ENCODE measurements around the gene ANKFY1. TPM values are rescaled to one million over a fixed set of nuclear protein-coding genes. Genes with fewer than 3 reads are reported as not detected.
"Not testable (repeated sequence)": the region's sequence is repeated elsewhere in the genome, so short reads cannot be mapped to it uniquely, and the experiment has no call there.

ANKFY1 gene
- total RNA-seq, 1 donor from 2014 or later: 64.5 TPM

GRCh38 chr17:4144422-4144747 lies 119.4 kb downstream of the ANKFY1 start:
- Mint-ChIP-seq H3K4me1 (peaks cover 18% of the 10 kb centered on the region), H3K27ac (peak overlapping the region; percentile 100), H3K27me3 (ENCODE audit: low read depth) (no peaks in the 10 kb centered on the region), H3K9me3 (no peaks in the 10 kb centered on the region), H3K4me3 (peak overlapping the region; percentile 99), H3K36me3 (no peaks in the 10 kb centered on the region)
- DNase-seq (ENCODE audit: low spot score in 2 of 2, unreplicated experiment in 2 of 2): no peak
- no peak for TF ChIP-seq CTCF (IDR thresholded peaks at IDR 0.05; ENCODE audit: unreplicated experiment)

DNA sequence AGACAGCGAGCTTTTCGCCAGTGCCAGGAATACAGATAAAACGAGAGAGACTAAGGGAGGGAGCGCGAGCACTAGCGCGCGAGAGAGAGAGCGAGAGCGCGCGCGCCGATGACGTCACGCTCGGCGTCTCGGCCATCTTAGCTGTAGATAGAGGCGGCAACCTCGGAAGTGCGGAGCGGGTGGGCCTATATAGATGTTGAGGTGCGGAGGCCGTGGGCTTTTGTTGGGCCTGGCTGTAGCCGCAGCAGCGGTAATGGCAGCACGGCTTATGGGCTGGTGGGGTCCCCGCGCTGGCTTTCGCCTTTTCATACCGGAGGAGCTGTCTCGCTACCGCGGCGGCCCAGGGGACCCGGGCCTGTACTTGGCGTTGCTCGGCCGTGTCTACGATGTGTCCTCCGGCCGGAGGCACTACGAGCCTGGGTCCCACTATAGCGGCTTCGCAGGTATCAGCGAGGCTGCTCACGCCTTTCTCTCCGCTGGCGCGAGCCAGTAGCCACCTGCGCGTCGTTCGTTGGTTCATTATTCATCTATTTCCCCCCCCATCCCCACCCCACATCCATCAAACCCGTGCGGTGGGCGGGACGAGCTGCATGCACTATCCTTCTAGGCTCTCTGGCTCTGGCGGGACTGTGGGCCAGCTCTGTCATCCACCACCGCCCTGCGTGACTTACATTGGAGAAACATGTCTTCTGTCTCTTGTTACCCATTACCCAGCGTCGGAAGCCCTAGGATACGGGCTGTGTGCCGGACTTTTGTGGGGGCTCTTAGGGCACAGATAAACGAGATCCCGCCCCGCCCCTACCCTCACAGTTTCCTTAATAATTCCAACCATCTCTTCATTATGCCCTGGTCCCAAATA lies 120.0 kb downstream of the ANKFY1 start:
- no peaks in the 10 kb centered on the region for H3K36me3 Mint-ChIP-seq
- no peaks in the 10 kb centered on the region for H3K9me3 Mint-ChIP-seq
- H3K4me3 Mint-ChIP-seq: peak overlapping the region; percentile 99
- H3K27me3 Mint-ChIP-seq (ENCODE audit: low read depth): no peaks in the 10 kb centered on the region
- peaks cover 18% of the 10 kb centered on the region for H3K4me1 Mint-ChIP-seq
- peak overlapping the region; percentile 100 for H3K27ac Mint-ChIP-seq
- DNase-seq (ENCODE audit: low spot score in 2 of 2, unreplicated experiment in 2 of 2): peak; percentile 84 to 88
- no peak for TF ChIP-seq CTCF (IDR thresholded peaks at IDR 0.05; ENCODE audit: unreplicated experiment)

GRCh38 chr17:4142107-4142900 lies 121.5 kb downstream of the ANKFY1 start:
- no peaks in the 10 kb centered on the region for H3K9me3 Mint-ChIP-seq
- peak overlapping the region; percentile 89 for H3K27ac Mint-ChIP-seq
- peak; percentile 32 to 62 for DNase-seq (ENCODE audit: low spot score in 2 of 2, unreplicated experiment in 2 of 2)
- no peaks in the 10 kb centered on the region for H3K27me3 Mint-ChIP-seq (ENCODE audit: low read depth)
- TF ChIP-seq CTCF (IDR thresholded peaks at IDR 0.05; ENCODE audit: unreplicated experiment): no peak
- H3K4me1 Mint-ChIP-seq: peaks cover 18% of the 10 kb centered on the region
- H3K36me3 Mint-ChIP-seq: no peaks in the 10 kb centered on the region
- peak overlapping the region; percentile 99 for H3K4me3 Mint-ChIP-seq

GRCh38 chr17:4140125-4140524 lies 123.7 kb downstream of the ANKFY1 start:
- no peak overlapping the region for H3K27ac Mint-ChIP-seq
- no peaks in the 10 kb centered on the region for H3K27me3 Mint-ChIP-seq (ENCODE audit: low read depth)
- DNase-seq (ENCODE audit: low spot score in 2 of 2, unreplicated experiment in 2 of 2): no peak
- peaks cover 18% of the 10 kb centered on the region for H3K4me1 Mint-ChIP-seq
- no peaks in the 10 kb centered on the region for H3K36me3 Mint-ChIP-seq
- no peak for TF ChIP-seq CTCF (IDR thresholded peaks at IDR 0.05; ENCODE audit: unreplicated experiment)
- H3K4me3 Mint-ChIP-seq: no peak overlapping the region
- no peaks in the 10 kb centered on the region for H3K9me3 Mint-ChIP-seq

GRCh38 chr17:4138906-4139526 lies 124.8 kb downstream of the ANKFY1 start:
- H3K27ac Mint-ChIP-seq: not testable (repeated sequence)
- peaks cover 13% of the 10 kb centered on the region for H3K4me1 Mint-ChIP-seq

GRCh38 chr17:4136373-4136772 lies 127.4 kb downstream of the ANKFY1 start:
- DNase-seq (ENCODE audit: low spot score in 2 of 2, unreplicated experiment in 2 of 2): no peak
- H3K4me3 Mint-ChIP-seq: no peak overlapping the region
- H3K36me3 Mint-ChIP-seq: peaks cover 2% of the 10 kb centered on the region
- no peak overlapping the region for H3K27ac Mint-ChIP-seq
- TF ChIP-seq CTCF (IDR thresholded peaks at IDR 0.05; ENCODE audit: unreplicated experiment): no peak
- H3K27me3 Mint-ChIP-seq (ENCODE audit: low read depth): no peaks in the 10 kb centered on the region
- peaks cover 4% of the 10 kb centered on the region for H3K4me1 Mint-ChIP-seq
- H3K9me3 Mint-ChIP-seq: no peaks in the 10 kb centered on the region

More at GRCh38 chr17:4138906-4139526, 124.8 kb downstream of the ANKFY1 start:
- DNase-seq (ENCODE audit: low spot score in 2 of 2, unreplicated experiment in 2 of 2); H3K4me3 Mint-ChIP-seq; H3K36me3 Mint-ChIP-seq; H3K9me3 Mint-ChIP-seq; H3K27me3 Mint-ChIP-seq (ENCODE audit: low read depth): not testable (repeated sequence)
